GM12872 (cell line): ENCODE measurements around the gene PHF23.

Source experiments
- CTCF ChIP-seq: IDR thresholded peaks from 3 replicates; pipeline ENCODE4 v1.5.1; 2011; ENCODE audit warnings: low read depth, mild to moderate bottlenecking, low read length, moderate library complexity; ENCODE audit not compliant: insufficient read depth

PHF23 gene

GRCh38 chr17:7235693-7236665, 3.3 kb downstream of the PHF23 start:
- TF ChIP-seq CTCF = no peak

- TF ChIP-seq CTCF = no peak
Measured at GRCh38 chr17:7234083-7234951, 4.9 kb downstream of the PHF23 start, which contains the start of gene DVL2. Gene DVL2, minus strand, starts transcription at chr17:7234517. Its CDS starts 255 bp downstream, at chr17:7234262.

- TF ChIP-seq CTCF = no peak
Measured at GRCh38 chr17:7233701-7234082, 5.6 kb downstream of the PHF23 start.

- no peak for TF ChIP-seq CTCF
Measured at GRCh38 chr17:7232114-7232513, 7.1 kb downstream of the PHF23 start.

- no peak for TF ChIP-seq CTCF
Measured at GRCh38 chr17:7229504-7229903, 9.8 kb downstream of the PHF23 start.

GRCh38 chr17:7228920-7229319, 10.3 kb downstream of the PHF23 start:
- no peak for TF ChIP-seq CTCF
